GM10266 (cell line): ENCODE measurements around the gene SLC6A6.
A peak's percentile ranks its signal among the peaks of the same experiment; 100 is the strongest.

ENCODE experiments used
- DNase-seq: peaks from one replicate; pipeline ENCODE4 v3.0.0; 2012; ENCODE audit errors: extremely low spot score
- TF ChIP-seq, protein P1 (sequence below): IDR thresholded peaks from 2 replicates; pipeline ENCODE4 v1.5.1; 2012; ENCODE audit warnings: mild to moderate bottlenecking, low read depth; ENCODE audit not compliant: control insufficient read depth, insufficient read depth; ENCODE audit errors: missing control alignments

Gene SLC6A6

DNA sequence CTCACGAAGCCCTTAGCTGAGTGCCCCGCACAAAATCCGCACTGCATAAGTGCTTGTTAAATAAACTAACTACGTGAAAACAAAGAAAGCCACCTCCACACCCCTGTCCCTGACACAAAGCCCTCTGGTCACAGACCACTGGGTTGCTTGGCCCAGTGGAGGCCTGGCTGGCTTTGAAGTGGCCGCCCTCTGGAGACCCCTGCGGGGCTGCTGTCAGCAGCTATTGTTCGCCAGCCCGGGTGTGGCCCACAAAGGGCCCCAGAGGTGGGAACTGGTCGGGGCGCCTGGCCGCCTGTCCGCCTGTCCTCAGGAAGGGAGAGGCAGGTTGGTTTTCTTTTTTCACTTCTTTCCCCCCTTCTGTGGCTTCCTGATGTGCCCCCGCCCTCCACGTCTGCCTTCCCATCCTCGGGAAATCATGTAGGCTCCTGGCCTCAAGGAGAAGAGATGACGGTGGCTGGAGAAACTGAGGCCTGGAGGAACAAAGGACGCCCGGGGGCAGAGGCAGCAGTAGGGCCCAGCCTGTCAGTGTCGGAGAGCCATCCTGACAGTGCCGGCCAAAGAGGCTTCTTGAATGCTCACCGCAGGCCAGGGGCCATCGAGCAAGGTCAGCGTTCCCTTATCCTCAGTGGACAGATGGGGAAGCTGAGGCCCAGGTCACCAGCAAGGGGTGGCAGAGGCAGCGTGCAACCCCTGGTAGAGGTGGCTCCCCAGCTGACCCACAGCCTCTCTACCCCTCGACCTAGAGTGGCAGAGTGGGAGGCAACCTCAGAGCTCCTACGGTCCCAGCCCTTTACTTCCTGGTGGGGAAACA, 61.1 kb downstream of the SLC6A6 start:
- TF ChIP-seq, protein P1, sequence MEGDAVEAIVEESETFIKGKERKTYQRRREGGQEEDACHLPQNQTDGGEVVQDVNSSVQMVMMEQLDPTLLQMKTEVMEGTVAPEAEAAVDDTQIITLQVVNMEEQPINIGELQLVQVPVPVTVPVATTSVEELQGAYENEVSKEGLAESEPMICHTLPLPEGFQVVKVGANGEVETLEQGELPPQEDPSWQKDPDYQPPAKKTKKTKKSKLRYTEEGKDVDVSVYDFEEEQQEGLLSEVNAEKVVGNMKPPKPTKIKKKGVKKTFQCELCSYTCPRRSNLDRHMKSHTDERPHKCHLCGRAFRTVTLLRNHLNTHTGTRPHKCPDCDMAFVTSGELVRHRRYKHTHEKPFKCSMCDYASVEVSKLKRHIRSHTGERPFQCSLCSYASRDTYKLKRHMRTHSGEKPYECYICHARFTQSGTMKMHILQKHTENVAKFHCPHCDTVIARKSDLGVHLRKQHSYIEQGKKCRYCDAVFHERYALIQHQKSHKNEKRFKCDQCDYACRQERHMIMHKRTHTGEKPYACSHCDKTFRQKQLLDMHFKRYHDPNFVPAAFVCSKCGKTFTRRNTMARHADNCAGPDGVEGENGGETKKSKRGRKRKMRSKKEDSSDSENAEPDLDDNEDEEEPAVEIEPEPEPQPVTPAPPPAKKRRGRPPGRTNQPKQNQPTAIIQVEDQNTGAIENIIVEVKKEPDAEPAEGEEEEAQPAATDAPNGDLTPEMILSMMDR, result no peak
- DNase-seq, result no peak

DNA sequence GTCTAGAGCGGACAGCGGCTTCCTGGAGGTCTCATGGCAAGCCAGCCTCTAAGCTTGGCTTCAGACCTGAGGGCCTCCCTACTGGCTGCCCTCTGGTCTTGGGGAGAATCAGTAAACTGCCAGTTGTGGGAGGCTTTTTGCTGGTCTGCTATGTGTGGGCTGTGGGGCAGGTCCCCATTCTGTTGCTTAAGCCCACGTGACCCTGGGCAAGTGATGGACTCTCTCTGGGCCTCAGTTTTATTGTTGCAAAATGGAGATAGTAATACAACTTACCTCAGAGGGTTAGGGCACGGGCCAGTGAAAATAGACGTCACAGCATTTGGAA, 61.7 kb downstream of the SLC6A6 start:
- no peak for DNase-seq
- TF ChIP-seq, protein P1, result no peak

DNA sequence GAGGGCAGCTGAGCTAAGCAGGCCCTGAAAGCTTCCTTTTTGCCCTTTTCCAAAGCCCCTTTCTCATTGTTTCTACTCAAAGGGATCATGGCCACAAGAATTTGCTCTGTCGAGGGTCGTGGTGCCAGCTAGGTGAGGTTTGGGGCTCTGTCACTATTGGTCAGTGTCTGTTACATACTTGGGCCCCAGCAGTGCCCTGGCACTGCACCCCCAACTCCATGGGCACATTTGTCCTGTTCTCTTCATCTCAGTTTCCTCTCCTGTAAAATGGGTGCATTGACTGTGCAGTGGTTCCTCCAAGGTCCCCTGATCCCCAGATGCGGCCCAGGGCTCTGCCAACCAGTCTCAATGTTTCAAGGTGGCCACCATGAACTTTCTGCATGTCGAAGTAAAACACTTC, 62.1 kb downstream of the SLC6A6 start:
- TF ChIP-seq, protein P1, result no peak
- no peak for DNase-seq

DNA sequence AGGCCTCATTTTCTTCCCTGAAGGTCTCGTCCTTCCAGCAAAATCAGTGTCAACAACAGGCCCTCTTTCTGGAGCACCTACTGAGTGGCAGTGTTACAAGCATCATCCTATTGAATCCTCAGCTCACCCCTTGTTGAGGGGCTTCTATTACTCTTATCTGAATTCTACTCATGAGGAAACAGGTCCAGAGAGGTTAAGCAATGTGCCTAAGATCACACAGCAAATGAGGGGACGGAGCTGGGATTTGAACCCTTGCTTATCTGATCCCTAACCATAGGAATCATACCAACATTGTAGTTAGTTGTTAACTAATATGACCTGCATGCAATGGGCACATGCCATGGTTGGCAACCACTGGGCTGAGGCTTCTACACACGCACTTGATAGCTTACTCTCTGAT, 63.0 kb downstream of the SLC6A6 start:
- TF ChIP-seq, protein P1, result no peak
- no peak for DNase-seq

DNA sequence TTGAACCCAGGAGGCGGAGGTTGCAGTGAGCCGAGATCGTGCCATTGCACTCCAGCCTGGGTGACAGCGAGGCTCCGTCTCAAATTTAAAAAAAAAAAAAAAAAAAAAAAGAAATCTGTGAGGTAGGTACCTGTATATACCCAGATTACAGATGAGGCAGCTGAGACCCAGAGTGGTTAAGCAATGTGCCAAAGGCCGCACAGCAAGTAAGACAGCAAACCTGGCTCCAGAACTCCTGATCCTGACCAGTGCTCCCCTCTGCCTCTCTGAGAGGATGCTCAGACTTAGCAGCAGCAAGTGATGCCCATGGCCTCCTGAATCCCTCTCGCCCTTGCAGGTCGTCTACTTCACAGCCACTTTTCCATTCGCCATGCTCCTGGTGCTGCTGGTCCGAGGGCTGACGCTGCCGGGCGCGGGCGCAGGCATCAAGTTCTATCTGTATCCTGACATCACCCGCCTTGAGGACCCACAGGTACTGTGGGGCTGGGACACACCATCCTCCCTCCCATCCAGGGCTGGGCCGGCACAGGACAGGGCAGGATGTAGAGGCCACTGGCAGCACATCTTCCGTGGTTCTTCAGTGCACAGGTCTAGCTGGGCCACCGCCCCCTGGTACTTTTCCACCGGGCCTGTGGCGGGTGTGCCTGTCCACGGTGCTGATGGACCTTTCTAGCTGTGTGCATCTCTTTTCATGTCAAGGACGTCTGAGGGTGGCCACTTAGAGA, 63.9 kb downstream of the SLC6A6 start:
- no peak for DNase-seq
- TF ChIP-seq, protein P1, result no peak

DNA sequence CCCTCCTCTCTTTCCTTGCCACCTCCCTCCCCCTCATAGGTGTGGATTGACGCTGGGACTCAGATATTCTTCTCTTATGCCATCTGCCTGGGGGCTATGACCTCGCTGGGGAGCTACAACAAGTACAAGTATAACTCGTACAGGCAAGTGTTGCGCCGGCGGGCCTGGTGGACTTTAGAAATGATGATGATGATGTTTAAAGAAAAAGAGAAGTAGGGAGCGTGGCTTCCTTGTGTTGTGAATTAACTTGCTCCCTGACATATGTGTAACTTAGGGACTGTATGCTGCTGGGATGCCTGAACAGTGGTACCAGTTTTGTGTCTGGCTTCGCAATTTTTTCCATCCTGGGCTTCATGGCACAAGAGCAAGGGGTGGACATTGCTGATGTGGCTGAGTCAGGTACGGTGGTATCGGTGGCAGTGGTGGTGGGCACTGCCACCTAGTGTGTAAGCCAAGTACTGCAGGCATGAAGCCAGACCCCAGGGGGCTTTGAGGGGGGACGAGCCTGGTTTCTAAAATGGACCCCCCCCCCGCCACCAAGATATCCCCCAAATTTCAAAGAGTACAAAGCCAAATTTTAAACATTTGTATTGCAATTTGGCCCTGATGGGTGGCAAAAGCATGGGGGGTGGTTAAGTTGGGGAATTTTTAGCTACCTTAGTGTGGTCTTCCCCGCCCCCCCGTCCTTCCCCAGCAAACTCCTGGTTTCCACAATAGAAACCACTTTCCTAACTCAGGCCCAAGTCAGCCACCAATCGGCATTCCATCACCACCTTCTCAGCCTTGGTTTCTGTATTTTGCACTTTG, 65.6 kb downstream of the SLC6A6 start:
- TF ChIP-seq, protein P1, result peak; percentile 86
- peak; percentile 77 for DNase-seq
